Measurements from ENCODE around the gene ZNF605. TPM values are rescaled to one million over a fixed set of nuclear protein-coding genes. Genes with fewer than 3 reads are reported as not detected.

The ZNF605 gene
- total and polyA plus RNA-seq, 9 of the 15 experiments (the other 6 are each of a cell fraction or from before 2014, with no cell fraction given) = 0.45 to 1.1 (median 0.68) TPM

DNA sequence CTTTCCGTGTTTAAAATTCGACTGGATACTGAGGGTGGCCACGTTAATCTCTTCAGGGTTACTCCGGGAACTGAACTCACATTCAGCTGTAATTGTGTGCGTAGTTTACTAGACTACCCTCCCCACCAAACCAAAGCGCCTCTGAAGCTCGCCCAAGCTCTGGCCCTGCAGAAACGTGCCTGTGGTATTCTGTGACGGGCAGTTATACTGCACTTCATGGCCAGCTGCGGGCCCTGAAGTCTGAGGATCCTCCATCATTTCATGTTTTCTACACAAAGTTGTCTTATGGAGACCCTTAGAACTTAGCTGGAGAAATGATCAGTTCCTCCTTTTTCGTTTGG is 30.7 kb upstream of the ZNF605 start (continued):
- TF ChIP-seq ZNF274 (IDR thresholded peaks at IDR 0.05; ENCODE audit: borderline replicate concordance, low read depth, low read length) = no peak
- no peak for TF ChIP-seq ZBTB9 (CRISPR knock-in tag; IDR thresholded peaks at IDR 0.05)
- TF ChIP-seq ETV5 (CRISPR knock-in tag; IDR thresholded peaks at IDR 0.05; ENCODE audit: low read depth) = no peak

GRCh38 chr12:132986001-132986884 is 30.1 kb upstream of the ZNF605 start, which contains the start of gene ZNF26:
Gene ZNF26, plus strand, starts transcription at chr12:132986367. Its CDS starts 474 bp downstream, at chr12:132986841.
- DNase-seq (ENCODE audit: extremely low read depth in 1 of 4, low spot score in 3 of 4) (peak; percentile 87 to 96 (median 89)), ATAC-seq (peak; percentile 99), FAIRE-seq (peak; percentile 97)
- peak within 1 kb of the TSS; percentile 91 for H3K4me2 ChIP-seq (ENCODE audit: insufficient read depth, low read length)
- H3K36me3 ChIP-seq (ENCODE audit: control insufficient read depth, insufficient read depth, low read length) = peaks cover 8% of the 10 kb centered on the region; the same call in 2 of the 3 replicates
- no peaks in the 10 kb centered on the region for H4K20me1 ChIP-seq (replicated peaks; ENCODE audit: control insufficient read depth, insufficient read depth, low read length)
- H3K27me3 ChIP-seq (ENCODE audit: control insufficient read depth in 2 of 2, insufficient read depth in 2 of 2, low read length in 2 of 2) = no peaks in the 10 kb centered on the region
- H3K4me3 ChIP-seq = peak within 1 kb of the TSS; percentile 85
- peaks cover 4 to 13% of the 10 kb centered on the region in 2 experiments; a peak in 3 of 5 replicates for H3K4me1 ChIP-seq (replicated peaks in 1 of 2; ENCODE audit: control insufficient read depth in 2 of 2, insufficient read depth in 2 of 2, low read length in 2 of 2)
- H3K9ac ChIP-seq (ENCODE audit: insufficient read depth in 1 of 2, low read depth in 2 of 2, low read length in 2 of 2) = peak within 1 kb of the TSS; percentile 72 to 91
- 2% methylated on average over 62 of the region's 76 CpGs for WGBS (ENCODE audit: insufficient coverage, low coverage, missing lambda C conversion rate)
- no peaks in the 10 kb centered on the region for H3K9me1 ChIP-seq (ENCODE audit: control insufficient read depth, insufficient read depth, low read length)
- TSS peak; percentile 71 for BruUV-seq (replicated peaks)
- peak within 1 kb of the TSS; percentile 100 for H2AFZ ChIP-seq (ENCODE audit: low read depth, low read length)
- peaks cover 25% of the 10 kb centered on the region for H3K79me2 ChIP-seq (ENCODE audit: control insufficient read depth, insufficient read depth, low read length)
- in situ Hi-C loops (cut with MboI) (no loop called here), intact Hi-C loops (cut with micrococcal nuclease) (loop anchor here (1.0 to 5.0 kb wide), 2 partner anchors 51 to 94 kb away; partner anchors contain the start of genes ZNF140 and ZNF84)
- POLR2A ChIA-PET = interaction anchor here (0.7 to 3.0 kb wide), 8 partner anchors 11 to 173 kb away, joined by 3 to 8 read pairs (median 3); partner anchors contain the start of gene ZNF10
- H3K9me3 ChIP-seq (replicated peaks; ENCODE audit: control insufficient read depth, insufficient read depth, low read depth, low read length) = peaks cover 7% of the 10 kb centered on the region
- CTCF ChIA-PET (ENCODE audit: low intra/inter-chr PET ratio) = no interaction called here
- H3K27ac ChIP-seq (ENCODE audit: extremely low read depth, low read depth, low read length) = peak within 1 kb of the TSS; percentile 60
- no peak for TF ChIP-seq PBX2 (CRISPR knock-in tag; IDR thresholded peaks at IDR 0.05; ENCODE audit: low read depth)
- no peak for TF ChIP-seq PBX2 (tag; conservative IDR thresholded peaks at IDR 0.05; ENCODE audit: low read depth)
- TF ChIP-seq BRCA1 (IDR thresholded peaks at IDR 0.05) = no peak
- TF ChIP-seq BRCA1 (CRISPR knock-in tag; IDR thresholded peaks at IDR 0.05) = no peak
- TF ChIP-seq TOE1 (IDR thresholded peaks at IDR 0.05; ENCODE audit: borderline replicate concordance) = no peak
- no peak for TF ChIP-seq TOE1 (CRISPR knock-in tag; IDR thresholded peaks at IDR 0.05; ENCODE audit: borderline replicate concordance, low read depth)
- no peak for TF ChIP-seq SP2 (IDR thresholded peaks at IDR 0.05; ENCODE audit: extremely low read depth, low read depth, low read length, poor library complexity, severe bottlenecking)
- no peak for TF ChIP-seq ZC3H8 (IDR thresholded peaks at IDR 0.05)
- peak; percentile 64; the same call in 1 of the 2 replicates for TF ChIP-seq JUN (IDR thresholded peaks at IDR 0.05; ENCODE audit: borderline replicate concordance, low read depth, low read length)
- 0 out of 2 replicates have a peak, but pooled peaks have one; percentile 72 for TF ChIP-seq JUN (CRISPR knock-in tag; IDR thresholded peaks at IDR 0.05; ENCODE audit: borderline replicate concordance)
- no peak for TF ChIP-seq PTBP1 (IDR thresholded peaks at IDR 0.05; ENCODE audit: low read depth, low read length)
- no peak for TF ChIP-seq RFX5 (IDR thresholded peaks at IDR 0.05; ENCODE audit: low read depth, low read length)
- TF ChIP-seq HNRNPLL (IDR thresholded peaks at IDR 0.05; ENCODE audit: low read depth, low read length, poor library complexity, severe bottlenecking) = peak; percentile 67
